Fibroblast of the conjunctiva (primary cell): Measurements from ENCODE around the gene LIPI.
"Not testable (repeated sequence)": the region's sequence is repeated elsewhere in the genome, so short reads cannot be mapped to it uniquely, and the experiment has no call there.

Experiments
- DNase-seq: peaks from one replicate; pipeline ENCODE4 v3.0.0-alpha.2; 2010; ENCODE audit warnings: low read depth

The LIPI gene

DNA sequence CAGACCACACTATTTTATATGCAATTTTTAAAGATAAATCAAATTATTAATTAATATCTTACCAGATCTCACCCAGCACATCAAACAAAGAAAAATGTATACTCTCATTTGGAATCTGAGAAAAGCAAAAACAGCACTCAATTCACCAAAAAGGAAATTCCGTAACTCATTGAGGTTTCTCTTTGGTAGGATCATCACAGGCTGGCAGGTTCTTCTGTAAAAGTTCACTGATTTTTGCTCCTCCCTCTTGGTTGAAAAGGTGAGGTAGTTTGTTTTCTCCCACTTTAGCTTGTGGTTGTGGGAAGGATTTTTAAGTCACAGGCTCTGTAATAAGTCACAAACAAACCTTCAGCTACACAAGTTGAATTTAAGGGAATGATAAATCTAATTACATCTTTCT, at the start of gene LIPI:
TSS of gene LIPI (minus strand) at position 218 of the 400 bp plus-strand sequence. CDS start at position 108, 110 bp downstream.
- no peak for DNase-seq

DNA sequence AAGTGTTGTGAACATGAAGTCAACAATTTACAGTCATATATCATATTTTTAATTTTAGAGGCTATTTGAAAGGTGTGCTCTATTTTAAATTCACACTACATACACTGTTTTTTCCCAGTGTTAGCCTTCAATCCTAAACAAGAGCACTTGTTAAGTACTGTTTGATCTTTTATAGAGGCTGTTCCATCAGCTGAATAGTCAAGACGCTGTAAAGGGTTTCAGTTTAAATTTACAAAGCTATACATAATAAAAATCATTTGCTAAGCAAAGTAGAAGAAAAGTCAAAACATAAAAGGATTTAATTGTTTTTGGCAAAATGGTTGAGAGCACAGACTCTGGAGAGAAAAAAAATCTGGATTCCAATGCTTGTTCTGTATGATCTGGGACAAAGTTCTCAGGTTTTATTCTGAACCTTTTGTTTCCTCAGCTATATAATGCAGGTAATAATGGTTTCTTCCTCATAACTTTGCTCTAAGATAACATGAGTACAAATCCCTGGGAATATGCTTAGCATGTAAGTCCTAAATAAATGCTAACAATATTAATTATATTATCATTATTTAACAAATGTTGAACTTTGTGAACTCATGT, 49.5 kb upstream of the LIPI start:
- no peak for DNase-seq

DNA sequence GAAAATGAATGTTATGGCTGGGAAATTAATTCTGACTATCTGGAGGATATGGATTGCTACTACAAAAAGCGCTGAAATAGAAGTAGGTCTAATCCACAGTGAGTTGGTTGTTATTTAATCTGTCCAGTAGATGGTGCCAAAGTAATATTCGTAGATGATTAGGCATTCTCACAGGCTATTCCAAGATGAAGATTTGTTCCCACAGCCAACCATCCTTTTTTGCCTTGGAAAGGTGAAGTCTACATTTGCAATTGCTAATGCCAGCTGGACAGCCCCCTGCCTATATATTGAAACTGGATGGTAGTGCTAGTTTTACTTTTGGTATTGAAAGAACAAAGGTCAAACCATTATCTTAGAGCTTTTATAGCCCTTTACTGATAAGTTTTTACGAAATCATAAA, 49.0 kb upstream of the LIPI start:
- DNase-seq: peak; percentile 34

DNA sequence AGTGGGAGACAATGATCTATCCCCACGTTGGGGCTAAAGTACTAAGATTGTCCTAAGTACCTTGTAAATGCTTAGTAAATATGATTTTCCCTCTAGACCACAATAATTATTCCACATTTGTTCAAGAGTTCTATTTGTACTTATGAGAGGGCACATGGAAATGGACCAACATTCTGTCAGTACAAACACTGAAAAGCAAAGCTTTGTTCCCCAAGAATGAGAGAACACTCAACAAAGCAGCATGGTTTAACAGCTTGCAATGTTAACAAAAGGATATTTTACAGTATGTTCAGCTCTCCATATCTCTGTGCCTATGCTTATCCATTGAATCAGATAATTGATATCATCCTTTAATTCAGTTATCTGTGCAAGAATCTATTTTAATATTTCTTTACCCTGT, 40.6 kb upstream of the LIPI start:
- DNase-seq: no peak

DNA sequence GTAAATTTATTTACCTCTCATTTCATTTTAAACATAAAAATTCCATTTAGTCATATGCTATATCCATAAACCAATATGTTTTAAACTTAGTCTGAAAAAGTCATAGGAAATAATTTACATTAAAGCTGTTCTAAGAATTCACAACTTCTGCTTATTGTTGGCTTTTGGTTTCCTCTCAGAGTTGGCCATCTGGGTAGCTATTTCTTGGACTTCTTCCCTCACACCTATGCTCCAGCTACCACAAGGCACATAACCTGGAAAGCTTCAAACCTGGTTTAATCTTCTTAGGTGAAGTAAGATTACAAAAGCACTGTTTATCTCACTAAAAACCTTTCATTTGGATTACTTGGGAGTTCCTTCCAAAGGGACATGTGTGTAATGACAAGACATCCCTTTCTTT, 35.0 kb upstream of the LIPI start:
- DNase-seq: no peak

DNA sequence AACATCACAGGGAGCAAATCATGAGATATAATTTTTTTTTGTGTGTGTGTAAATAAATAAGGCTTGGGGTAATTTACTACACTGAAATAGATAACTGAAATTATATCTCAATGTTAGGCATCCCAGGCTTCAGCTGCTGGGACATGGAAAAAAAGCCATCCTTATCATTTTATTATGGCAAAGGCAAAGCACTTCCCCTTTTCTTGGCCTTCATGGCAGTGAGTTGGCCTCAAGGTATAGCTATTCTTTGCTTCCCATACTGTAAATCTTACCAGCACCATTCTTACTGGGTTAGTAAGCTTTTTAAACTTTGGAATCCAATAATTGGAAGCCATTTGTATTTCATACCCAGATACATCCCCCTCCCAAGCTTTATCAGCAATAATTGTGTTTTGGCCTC, 34.2 kb upstream of the LIPI start:
- no peak for DNase-seq

DNA sequence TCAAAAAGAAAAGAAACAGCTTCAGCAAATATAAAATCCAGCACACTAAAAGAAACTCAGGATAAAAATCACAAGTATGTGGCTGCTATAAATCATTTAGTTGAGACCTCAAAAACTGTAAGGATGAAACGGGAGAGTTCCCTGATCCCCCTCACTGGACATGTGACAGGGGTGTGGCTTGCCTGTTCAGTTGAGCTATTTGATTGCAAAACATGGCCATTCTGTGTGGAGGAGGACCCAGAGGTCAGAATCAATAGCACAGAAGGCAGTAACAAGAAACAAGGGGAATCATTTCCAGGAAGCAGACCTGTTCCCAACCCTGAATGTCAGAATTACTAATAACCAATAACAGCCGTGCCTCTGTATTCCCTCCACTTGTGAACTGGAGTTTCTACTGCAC, 33.1 kb upstream of the LIPI start:
- no peak for DNase-seq

DNA sequence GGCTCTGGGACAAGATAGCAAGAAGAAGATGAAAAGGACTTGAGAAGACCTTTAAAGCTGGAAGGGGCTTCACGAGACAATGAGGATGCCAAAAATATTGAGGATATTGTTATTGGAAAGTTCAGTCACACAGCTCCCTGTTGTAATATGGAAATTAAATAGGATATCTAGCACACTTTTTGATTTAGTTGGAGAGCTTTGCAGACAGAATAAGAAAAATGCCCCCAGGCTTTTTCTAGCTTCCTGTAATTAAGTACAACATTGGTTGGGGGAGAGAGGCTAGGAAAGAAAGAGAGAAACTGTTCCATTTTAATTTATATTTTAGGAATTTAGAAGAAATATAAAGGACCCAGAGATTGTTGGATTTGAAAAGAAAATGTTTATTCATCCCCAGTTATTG, 32.7 kb upstream of the LIPI start:
- no peak for DNase-seq

DNA sequence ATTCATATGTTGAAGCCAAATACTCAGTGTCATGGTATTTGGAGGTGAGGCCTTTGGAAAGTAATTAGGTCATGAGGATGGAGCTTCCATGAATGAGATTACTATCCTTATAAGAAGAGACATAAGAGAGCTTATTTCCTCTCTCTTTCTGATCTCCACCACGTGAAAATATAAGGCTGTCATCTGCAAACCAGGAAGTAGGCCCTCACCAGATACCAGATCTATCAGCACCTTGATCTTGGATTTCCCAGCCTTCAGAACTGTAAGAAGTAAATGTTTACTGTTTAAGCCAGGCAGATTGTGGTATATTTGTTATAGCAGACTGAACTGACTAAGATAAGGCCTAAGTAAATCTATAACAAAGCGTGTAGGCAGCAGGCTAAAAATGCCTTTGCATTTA, 30.5 kb upstream of the LIPI start:
- DNase-seq: no peak

DNA sequence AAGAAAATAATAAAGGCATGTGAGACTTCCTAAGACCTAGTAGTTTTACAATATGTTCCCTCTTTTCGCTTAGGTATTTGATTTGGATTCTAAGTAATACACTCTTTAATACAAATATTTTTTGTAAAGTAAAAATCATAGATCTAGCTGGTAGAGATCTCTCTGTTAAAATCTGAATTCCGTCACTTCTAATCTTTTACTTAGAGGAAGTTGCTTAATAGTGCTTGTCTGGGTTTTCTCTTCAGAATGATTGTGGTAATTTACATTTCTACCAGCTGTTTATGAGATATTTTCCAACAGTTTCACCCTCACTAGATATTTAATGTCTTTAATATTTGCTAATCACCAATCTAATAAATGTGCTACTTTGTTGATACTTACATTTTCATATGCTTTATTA, 28.5 kb upstream of the LIPI start:
- no peak for DNase-seq

DNA sequence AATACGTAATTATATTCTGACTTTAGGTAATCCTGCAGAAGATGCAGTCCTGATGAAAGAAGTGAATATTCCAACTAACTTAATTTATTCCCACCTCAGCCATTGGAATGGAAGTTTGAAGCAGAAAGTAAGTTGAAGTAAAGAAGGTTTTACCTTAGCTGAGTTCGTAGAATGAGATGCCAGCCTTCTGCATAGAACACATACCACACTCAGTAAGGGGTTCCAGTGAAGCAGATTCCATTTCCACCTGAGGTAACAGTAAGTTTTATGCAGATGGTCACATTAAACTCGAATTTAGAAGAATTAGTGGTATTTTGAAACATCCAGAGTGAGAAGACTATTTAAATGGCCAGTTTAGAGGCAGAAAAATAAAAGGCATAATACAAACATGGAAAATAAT, 25.4 kb upstream of the LIPI start:
- no peak for DNase-seq

DNA sequence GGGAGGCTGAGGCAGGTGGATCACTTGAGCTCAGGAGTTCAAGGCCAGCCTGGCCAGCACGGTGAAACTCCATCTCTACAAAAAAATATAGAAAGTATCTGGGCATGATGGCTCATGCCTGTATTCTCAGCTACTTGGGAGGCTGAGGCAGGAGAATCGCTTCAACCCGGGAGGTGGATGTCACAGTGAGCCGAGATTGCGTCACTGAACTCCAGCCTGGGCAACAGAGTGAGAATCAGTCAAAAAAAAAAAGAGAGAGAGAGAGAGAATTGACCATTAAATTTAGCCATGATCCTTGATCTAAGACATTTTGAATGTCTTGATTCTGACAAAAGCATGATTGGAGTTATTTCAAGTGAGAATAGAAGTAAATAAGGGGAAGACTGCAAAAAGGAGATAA, 24.3 kb upstream of the LIPI start:
- DNase-seq: no peak

DNA sequence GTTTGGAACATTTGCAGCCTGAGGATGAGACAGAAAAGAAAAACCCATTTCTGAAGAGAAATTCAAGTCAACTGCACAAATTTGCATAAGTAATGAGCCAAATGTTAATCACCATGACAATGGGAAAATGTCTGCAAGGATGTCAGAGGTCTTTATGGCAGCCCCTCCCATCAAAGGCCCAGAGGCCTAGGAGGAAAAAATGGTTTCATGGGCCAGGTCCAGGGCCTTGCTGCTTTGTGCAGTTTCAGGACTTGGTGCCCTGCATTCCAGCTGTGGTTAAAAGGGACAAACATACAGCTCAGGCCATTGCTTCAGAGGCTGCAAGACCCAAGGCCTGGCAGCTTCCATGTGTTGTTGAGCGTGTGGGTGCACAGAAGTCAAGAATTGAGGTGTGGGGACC, 18.6 kb upstream of the LIPI start:
- no peak for DNase-seq

DNA sequence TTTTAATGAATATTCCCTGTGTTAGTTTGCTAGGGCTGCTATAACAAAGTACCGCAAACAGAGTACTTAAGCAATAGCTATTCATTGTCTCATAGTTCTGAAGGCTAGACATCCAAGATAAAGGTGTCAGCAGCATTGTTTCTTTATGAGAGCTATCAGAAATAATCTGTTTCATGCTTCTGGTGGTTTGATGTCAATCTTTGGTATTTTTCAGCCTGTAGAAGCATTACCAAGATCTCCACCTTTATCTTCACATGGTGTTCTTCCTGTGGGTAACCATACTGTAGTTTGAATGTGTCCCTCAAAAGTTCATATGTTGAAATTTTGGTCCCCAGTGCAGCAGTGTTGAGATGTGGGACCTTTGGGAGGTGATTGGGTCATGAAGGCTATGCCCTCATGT, 12.6 kb upstream of the LIPI start:
- no peak for DNase-seq

DNA sequence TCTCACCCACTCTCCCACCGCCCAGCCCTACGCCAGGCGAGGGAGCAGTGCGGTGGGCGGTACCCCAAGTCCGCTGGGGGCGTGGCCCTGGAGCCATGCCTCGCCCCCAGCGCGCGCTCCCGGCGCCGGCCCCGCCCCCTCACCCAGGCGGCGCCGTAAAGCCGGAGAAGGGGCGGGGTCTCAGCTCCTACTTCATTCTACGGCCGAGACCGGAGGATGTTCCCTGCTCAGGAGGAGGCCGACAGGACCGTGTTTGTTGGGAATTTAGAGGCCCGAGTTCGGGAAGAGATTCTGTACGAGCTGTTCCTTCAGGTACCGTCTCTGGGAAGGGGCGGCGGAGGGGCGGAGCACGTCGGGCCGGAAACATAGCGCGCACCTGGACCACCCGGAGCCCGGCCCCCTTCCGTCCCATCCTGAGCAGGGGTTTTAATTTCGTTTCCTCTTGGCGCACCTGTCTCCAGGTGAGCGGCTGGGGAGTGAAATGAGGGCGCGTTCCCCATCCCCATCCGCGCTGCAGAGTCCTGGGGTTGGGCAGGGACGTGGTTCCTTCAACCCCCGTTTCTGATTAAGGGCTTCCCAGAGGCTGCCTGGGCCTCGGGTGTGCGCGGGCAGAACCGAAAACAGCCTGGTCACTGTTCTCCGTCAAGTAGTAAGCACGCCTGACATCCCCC, 5.4 kb upstream of the LIPI start, which contains the start of gene RBM11:
TSS of gene RBM11 (plus strand) at position 187 of the 671 bp plus-strand sequence. CDS start at position 217, 30 bp downstream.
- peak; percentile 9 for DNase-seq

DNA sequence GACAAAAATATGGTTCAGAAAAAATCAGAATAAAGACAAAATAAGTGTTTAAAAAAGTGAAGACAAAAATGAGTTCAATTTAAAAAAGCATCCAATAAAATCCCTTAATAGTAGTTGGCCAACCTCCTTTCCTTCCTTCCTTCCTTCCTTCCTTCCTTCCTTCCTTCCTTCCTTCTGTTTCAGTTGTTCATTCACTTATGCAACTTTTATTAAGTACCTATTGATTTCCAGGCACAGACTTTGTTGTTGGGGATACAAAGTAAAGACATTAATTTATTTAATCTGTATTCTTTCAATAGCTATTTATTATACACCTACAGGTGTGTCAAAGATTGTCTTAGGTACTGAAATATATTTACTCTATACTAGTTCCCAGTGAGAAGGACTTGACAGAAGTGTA, 2.4 kb upstream of the LIPI start:
- DNase-seq: no peak

DNA sequence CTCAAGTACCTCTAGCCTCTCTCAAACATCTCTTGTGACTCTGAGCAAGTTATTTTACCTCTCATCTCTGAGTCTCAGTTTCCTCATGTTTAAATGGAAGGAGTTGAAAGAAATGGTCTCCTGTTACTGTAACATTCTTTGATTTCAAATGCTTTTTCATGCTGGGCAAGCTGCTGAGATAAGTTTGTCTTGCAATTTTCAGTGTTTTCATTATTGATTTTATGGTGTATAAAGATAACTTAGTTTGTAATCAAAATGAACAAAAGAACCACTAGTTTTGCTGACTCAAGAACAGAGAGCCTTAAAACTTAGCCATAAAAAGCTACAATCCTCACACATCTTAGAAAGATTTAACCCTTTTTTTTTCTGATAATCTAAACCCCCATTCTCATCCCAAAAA, 4.5 kb downstream of the LIPI start:
- no peak for DNase-seq

DNA sequence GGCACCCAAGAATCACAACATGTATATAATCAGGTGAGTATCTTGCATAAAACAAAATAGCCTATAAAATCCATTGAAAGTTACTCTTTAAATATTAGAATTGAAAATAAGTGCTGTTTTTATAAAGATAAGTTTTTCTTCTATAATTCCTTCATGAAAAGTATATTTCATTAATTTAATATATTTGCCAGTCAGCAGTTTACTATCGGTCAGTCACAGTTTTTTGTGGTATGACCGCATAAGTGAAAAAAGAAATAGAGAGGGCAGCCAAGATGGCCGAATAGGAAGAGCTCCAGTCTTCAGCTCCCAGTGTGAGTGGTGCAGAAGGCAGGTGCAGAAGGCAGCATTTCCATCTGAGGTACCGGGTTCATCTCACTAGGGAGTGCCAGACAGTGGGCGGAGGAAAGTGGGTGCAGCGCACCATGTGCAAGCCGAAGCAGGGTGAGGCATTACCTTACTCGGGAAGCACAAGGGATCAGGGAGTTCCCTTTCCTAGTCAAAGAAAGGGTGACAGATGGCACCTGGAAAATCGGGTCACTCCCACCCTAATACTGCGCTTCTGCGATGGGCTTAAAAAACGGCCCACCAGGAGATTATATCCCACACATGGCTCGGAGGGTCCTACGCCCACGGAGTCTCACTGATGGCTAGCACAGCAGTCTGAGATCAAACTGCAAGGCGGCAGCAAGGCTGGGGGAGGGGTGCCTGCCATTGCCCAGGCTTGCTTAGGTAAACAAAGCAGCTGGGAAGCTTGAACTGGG, 44.1 kb downstream of the LIPI start:
- DNase-seq: not testable (repeated sequence)

DNA sequence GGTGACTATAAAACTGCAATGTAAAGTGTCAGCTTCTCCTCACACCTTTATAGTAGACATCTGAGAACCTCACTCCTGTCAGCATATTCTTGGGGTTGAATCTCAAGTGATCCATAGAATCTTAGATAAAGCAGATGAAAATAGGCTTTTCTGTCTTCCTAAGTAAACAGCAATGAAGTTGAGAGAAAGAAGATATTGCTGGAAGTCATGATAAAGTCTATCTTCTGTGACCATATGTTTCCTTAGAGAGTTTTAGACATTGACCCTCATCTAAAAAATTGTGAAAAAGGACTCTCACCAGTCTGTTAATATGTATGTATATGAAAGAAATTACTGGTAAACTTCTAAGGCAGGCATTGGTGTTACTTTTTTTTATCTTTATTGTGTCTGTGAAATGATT, 66.8 kb downstream of the LIPI start:
- no peak for DNase-seq

DNA sequence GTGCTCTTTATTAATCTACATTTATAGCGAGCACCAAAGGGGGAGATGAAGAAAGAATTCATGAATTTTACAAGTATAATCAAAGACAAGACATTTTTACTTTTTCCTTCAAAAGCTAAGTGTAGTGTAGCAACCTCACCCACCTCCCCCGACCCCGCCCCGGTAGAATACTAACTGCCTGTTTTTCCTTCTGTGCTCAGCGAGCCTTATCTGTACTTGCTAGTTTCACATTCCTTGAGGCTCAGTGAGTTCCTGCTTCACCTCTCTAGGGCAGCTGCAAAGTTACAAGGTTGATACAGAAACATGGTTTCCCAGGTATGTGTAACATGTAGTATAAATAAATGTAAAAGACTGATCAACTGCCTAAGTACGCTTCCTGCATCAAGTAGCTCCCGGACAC, 86.5 kb downstream of the LIPI start:
- DNase-seq: no peak

DNA sequence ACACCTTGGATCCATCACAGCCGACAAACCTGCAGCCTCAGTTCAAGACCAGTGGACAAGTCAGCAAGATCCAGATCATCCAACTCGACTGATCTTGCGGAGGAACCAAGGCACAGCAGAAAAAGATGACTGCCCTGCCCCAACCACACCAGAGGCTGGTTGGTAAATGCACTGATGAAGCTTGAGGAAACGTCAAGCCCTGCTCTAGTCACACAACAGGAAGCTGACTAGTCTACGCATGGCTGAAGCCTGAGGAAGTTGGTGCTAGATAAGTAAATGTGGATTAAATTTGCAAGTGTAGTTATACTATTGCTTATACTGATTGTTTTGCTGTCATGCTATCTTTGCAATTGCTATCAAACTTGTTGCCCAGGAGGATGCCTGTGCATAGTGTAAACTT, 89.0 kb downstream of the LIPI start:
- DNase-seq: no peak

DNA sequence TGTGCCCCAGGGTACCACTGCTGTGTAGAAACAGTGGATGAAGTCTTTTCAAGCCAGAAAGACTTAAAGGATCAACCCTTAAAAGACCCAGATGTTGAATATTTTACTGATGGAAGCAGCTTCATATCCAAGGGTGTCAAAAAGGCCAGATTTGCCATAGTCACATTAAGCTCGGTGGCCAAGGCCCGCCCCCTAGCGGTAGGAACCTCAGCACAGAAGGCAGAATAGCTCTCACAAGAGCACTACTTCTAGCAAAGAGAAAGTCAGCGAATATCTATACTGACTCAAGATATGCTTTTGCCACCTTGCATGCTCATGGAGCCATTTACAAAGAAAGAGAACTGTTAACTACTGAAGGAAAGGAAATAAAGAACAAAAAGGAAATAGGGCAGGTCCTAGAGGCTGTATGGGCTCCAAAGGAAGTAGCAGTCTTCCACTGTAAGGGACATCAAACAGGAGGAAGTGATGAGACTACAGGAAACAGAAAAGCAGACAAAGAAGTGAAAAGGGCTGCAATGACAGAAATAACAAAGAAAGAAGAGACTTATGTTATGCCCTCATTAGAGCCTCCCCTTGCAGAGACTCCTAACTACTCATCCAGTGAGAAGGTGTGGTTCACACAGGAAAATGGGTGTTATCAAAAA, 90.5 kb downstream of the LIPI start:
- DNase-seq: no peak

DNA sequence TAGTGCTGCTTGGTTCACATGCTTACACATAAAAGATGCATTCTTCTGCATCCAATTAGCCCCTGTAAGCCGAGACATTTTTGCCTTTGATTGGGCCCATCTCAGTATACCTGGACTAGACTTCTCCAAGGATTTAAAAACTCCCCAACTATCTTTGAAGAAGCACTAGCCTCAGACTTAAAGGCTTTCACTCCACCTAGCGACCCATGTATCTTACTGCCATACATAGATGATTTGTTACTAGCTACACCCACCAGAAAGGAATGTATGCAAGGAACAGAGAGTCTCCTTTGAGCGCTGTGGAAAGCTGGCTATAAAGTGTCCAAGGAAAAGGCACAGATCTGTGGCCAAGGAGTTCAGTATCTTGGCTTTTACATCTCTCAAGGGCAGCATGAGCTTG, 91.7 kb downstream of the LIPI start:
- DNase-seq: no peak
